B cell (primary cell): Measurements from ENCODE around the gene AFF1. TPM values are rescaled to one million over a fixed set of nuclear protein-coding genes. Genes with fewer than 3 reads are reported as not detected.

ENCODE experiments used
- ATAC-seq: fragments of 200-7000 bp; cut with Tn5 transposase; one replicate; pipeline ENCODE4 v1.10.0; 2021; ENCODE audit warnings: low read depth, mild to moderate bottlenecking, moderate number of reproducible peaks, moderate library complexity
- CTCF ChIA-PET: fragments of 350-600 bp; sonication (Branson Sonifier 250); formaldehyde crosslinking; loops from one replicate; lab custom pipeline; 2021; ENCODE audit warnings: antibody characterized with exemption, inconsistent platforms; lab: Charles Lee
- POLR2A ChIA-PET: fragments of 350-600 bp; sonication (Branson Sonifier 250); formaldehyde crosslinking; loops from one replicate; lab custom pipeline; 2021; ENCODE audit warnings: antibody characterized with exemption; lab: Charles Lee
- DNase-seq: peaks from one replicate; pipeline ENCODE4 v3.0.0; 2013
- H2AFZ ChIP-seq: 2 replicates; pipeline ENCODE4 v1.6.1; 2012; ENCODE audit warnings: mild to moderate bottlenecking, low read depth, low read length; ENCODE audit not compliant: insufficient read depth, poor library complexity, severe bottlenecking
- H3K27ac ChIP-seq, 2 donors: 1 replicate in 1 of 2; 2 replicates in 1 of 2; pipeline ENCODE4 v1.5.1; 2012 to 2013; ENCODE audit warnings: low read length in 2 of 2, mild to moderate bottlenecking in 2 of 2, moderate library complexity in 1 of 2
- H3K27me3 ChIP-seq, 4 experiments: fragments of 200-600 bp in 1 of 4; sonication (generic) in 1 of 4; replicated peaks in 1 of 4; 1 replicate in 2 of 4; 2 replicates in 2 of 4; pipeline versions ENCODE4 v1.6.1 to v1.7.0; 2013 to 2016; ENCODE audit warnings: low read length in 3 of 4, mild to moderate bottlenecking in 2 of 4, mixed read lengths in 1 of 4, moderate library complexity in 1 of 4; ENCODE audit not compliant: insufficient read depth in 4 of 4, control insufficient read depth in 3 of 4; ENCODE audit errors: control extremely low read depth in 1 of 4
- H3K36me3 ChIP-seq, 2 experiments: replicated peaks in 1 of 2; 1 replicate in 1 of 2; 2 replicates in 1 of 2; pipeline versions ENCODE4 v1.6.1 to v1.7.1; 2013; ENCODE audit warnings: low read length in 1 of 2; ENCODE audit not compliant: insufficient read depth in 2 of 2, control insufficient read depth in 1 of 2; ENCODE audit errors: control extremely low read depth in 1 of 2, extremely low read depth in 1 of 2
- H3K4me1 ChIP-seq, 2 donors: fragments of 200-600 bp in 1 of 2; sonication (generic) in 1 of 2; 1 replicate in 1 of 2; 2 replicates in 1 of 2; pipeline versions ENCODE4 v1.5.1 to v1.6.1; 2013 to 2017; ENCODE audit warnings: low read length in 2 of 2; ENCODE audit not compliant: control insufficient read depth in 2 of 2, insufficient read depth in 2 of 2
- H3K4me2 ChIP-seq: replicated peaks from 2 replicates; pipeline ENCODE3; 2012; ENCODE audit warnings: mild to moderate bottlenecking, low read depth, low read length; ENCODE audit not compliant: poor library complexity, severe bottlenecking
- H3K4me3 ChIP-seq, 5 experiments: fragments of 200-600 bp in 1 of 5; sonication (generic) in 1 of 5; 1 replicate in 3 of 5; 2 replicates in 2 of 5; pipeline versions ENCODE4 v1.5.1 to v1.7.0; 2011 to 2016; ENCODE audit warnings: low read length in 4 of 5, mild to moderate bottlenecking in 4 of 5, low read depth in 2 of 5, control low read depth in 1 of 5, moderate library complexity in 1 of 5; ENCODE audit not compliant: insufficient read depth in 1 of 5; ENCODE audit errors: control extremely low read depth in 1 of 5, extremely low read depth in 1 of 5
- H3K79me2 ChIP-seq: fragments of 200-600 bp; sonication (generic); one replicate; pipeline ENCODE4 v1.6.0; 2016; ENCODE audit warnings: low read length; ENCODE audit not compliant: control insufficient read depth, insufficient read depth
- H3K9ac ChIP-seq: fragments of 200-600 bp; sonication (generic); 2 replicates; pipeline ENCODE4 v1.6.1; 2017; ENCODE audit warnings: mild to moderate bottlenecking, low read length, moderate library complexity
- H3K9me3 ChIP-seq, 3 donors: one replicate each; pipeline versions ENCODE4 v1.6.1 to v1.7.1; 2013; ENCODE audit warnings: low read length in 2 of 3; ENCODE audit not compliant: control insufficient read depth in 2 of 3, insufficient read depth in 1 of 3; ENCODE audit errors: control extremely low read depth in 1 of 3
- H4K20me1 ChIP-seq: 2 replicates; pipeline ENCODE4 v1.6.0; 2012; ENCODE audit warnings: mild to moderate bottlenecking, low read length; ENCODE audit not compliant: insufficient read depth, control insufficient read depth, poor library complexity, severe bottlenecking
- H3K27ac Mint-ChIP-seq: one replicate; pipeline ENCODE4 v1.8.0; 2021; ENCODE audit warnings: mixed read lengths
- H3K27me3 Mint-ChIP-seq: one replicate; pipeline ENCODE4 v1.8.0; 2021; ENCODE audit warnings: mixed read lengths
- H3K4me1 Mint-ChIP-seq: one replicate; pipeline ENCODE4 v1.8.0; 2021; ENCODE audit warnings: mixed read lengths
- H3K4me3 Mint-ChIP-seq: one replicate; pipeline ENCODE4 v1.8.0; 2021; ENCODE audit warnings: mixed read lengths
- H3K9me3 Mint-ChIP-seq: one replicate; pipeline ENCODE4 v1.8.0; 2022; ENCODE audit warnings: mixed read lengths; ENCODE audit not compliant: insufficient read depth
- CTCF ChIP-seq: fragments of 200-600 bp; IDR thresholded peaks from one replicate; pipeline ENCODE4 v1.8.0; 2022; ENCODE audit warnings: antibody characterized with exemption, mild to moderate bottlenecking
- EZH2 ChIP-seq: IDR thresholded peaks from 2 replicates; pipeline ENCODE4 v1.6.1; 2012; ENCODE audit warnings: borderline replicate concordance, low read depth, mild to moderate bottlenecking, moderate library complexity, low read length; ENCODE audit not compliant: insufficient read depth, poor library complexity, severe bottlenecking
- WGBS: methylation state at CpG from one replicate; pipeline ENCODE4 v1.1.5; 2013; ENCODE audit warnings: missing lambda C conversion rate; ENCODE audit not compliant: insufficient coverage; 5-methylcytosine and 5-hydroxymethylcytosine counted together
- intact Hi-C: fragments of 100-400 bp; cut with micrococcal nuclease; formaldehyde crosslinking; loops from one replicate; pipeline ENCODE4 v1.10.0; 2022
- polyA plus RNA-seq: library from polyadenylated mRNA; depleted of rRNA; stranded (reverse); fragments of >200 nt; gene quantifications from 2 replicates; pipeline ENCODE4 v1.2.3, GENCODE V29; 2012
- total RNA-seq, 2 donors: library from RNA; stranded (reverse); fragments of 120-200 nt in 1 of 2; gene quantifications; 1 replicate in 1 of 2; 2 replicates in 1 of 2; pipeline versions ENCODE4 v1.2.3 to v1.2.4, GENCODE V29; 2013 to 2022

Gene AFF1
- total and polyA plus RNA-seq, 2 donors (not counting 1 experiment from before 2014, with no cell fraction given): 15.3 to 135 TPM

GRCh38 chr4:87009095-87009648 is 74.4 kb downstream of the AFF1 start:
- TF ChIP-seq EZH2 (no peak), CTCF (no peak)
- Histone ChIP-seq H3K9ac (peak overlapping the region; percentile 95), H3K4me3 (peak overlapping the region; percentile 7 to 100 (median 25)), H3K27me3 (no peaks in the 10 kb centered on the region), H4K20me1 (peaks cover 33% of the 10 kb centered on the region), H3K4me2 (peak overlapping the region; percentile 93), H3K36me3 (no peaks in the 10 kb centered on the region), H3K4me1 (peaks cover 49 to 63% of the 10 kb centered on the region in 2 donors), H3K9me3 (peaks cover 0 to 1% (median 0%) of the 10 kb centered on the region in 3 donors), H3K79me2 (peaks cover 71% of the 10 kb centered on the region), H2AFZ (no peak overlapping the region), H3K27ac (peak overlapping the region in 1 of 2 donors; percentile 0)
- H3K4me1 Mint-ChIP-seq: peaks cover 74% of the 10 kb centered on the region
- ChIA-PET POLR2A (interaction anchor here (0.8 to 1.6 kb wide), 5 partner anchors 11 to 74 kb away, joined by 3 to 10 read pairs (median 4); partner anchors contain the start of gene AFF1), CTCF (interaction anchor here (0.7 to 9.2 kb wide), 5 partner anchors 9 to 86 kb away, joined by 3 to 93 read pairs (median 64); partner anchors contain the start of gene AFF1)
- intact Hi-C loops: loop anchor here (1.0 to 5.0 kb wide), 2 partner anchors 11 to 213 kb away; partner anchors contain the start of gene KLHL8
- H3K4me3 Mint-ChIP-seq: peak overlapping the region; percentile 75
- peak; percentile 58 for DNase-seq
- no peaks in the 10 kb centered on the region for H3K9me3 Mint-ChIP-seq
- H3K27me3 Mint-ChIP-seq: no peaks in the 10 kb centered on the region
- H3K27ac Mint-ChIP-seq: peak overlapping the region; percentile 68
- ATAC-seq: no peak
- no CpG with 5 or more reads among the region's 2 CpGs for WGBS

GRCh38 chr4:87010192-87010591 is 75.4 kb downstream of the AFF1 start:
- ATAC-seq: no peak
- POLR2A ChIA-PET: interaction anchor here (1.4 to 1.6 kb wide), 2 partner anchors 10 to 26 kb away, joined by 3 to 10 read pairs; no protein-coding TSS in a partner anchor
- WGBS: no CpG with 5 or more reads among the region's 1 CpG
- peaks cover 34% of the 10 kb centered on the region for H4K20me1 ChIP-seq
- intact Hi-C loops: no loop called here
- H3K4me3 Mint-ChIP-seq: no peak overlapping the region
- no peaks in the 10 kb centered on the region for H3K27me3 Mint-ChIP-seq
- CTCF ChIA-PET: interaction anchor here (0.6 to 9.2 kb wide), 4 partner anchors 73 to 87 kb away, joined by 3 to 93 read pairs (median 74); partner anchors contain the start of gene AFF1
- H3K36me3 ChIP-seq: no peaks in the 10 kb centered on the region
- peaks cover 80% of the 10 kb centered on the region for H3K4me1 Mint-ChIP-seq
- no peak overlapping the region for H3K4me3 ChIP-seq
- H3K9ac ChIP-seq: no peak overlapping the region
- no peak overlapping the region for H2AFZ ChIP-seq
- no peaks in the 10 kb centered on the region for H3K9me3 Mint-ChIP-seq
- TF ChIP-seq EZH2 (no peak), CTCF (no peak)
- H3K27ac Mint-ChIP-seq: no peak overlapping the region
- H3K79me2 ChIP-seq: peaks cover 81% of the 10 kb centered on the region
- H3K9me3 ChIP-seq: peaks cover 0 to 1% (median 0%) of the 10 kb centered on the region in 3 donors
- H3K4me2 ChIP-seq: peak overlapping the region; percentile 93
- peaks cover 46 to 66% of the 10 kb centered on the region in 2 donors for H3K4me1 ChIP-seq
- DNase-seq: no peak
- no peaks in the 10 kb centered on the region for H3K27me3 ChIP-seq
- H3K27ac ChIP-seq: no peak overlapping the region
